ENCODE data around the gene ESRRA.
"Not testable (repeated sequence)": the region's sequence is repeated elsewhere in the genome, so short reads cannot be mapped to it uniquely, and the experiment has no call there.

The ESRRA gene

DNA sequence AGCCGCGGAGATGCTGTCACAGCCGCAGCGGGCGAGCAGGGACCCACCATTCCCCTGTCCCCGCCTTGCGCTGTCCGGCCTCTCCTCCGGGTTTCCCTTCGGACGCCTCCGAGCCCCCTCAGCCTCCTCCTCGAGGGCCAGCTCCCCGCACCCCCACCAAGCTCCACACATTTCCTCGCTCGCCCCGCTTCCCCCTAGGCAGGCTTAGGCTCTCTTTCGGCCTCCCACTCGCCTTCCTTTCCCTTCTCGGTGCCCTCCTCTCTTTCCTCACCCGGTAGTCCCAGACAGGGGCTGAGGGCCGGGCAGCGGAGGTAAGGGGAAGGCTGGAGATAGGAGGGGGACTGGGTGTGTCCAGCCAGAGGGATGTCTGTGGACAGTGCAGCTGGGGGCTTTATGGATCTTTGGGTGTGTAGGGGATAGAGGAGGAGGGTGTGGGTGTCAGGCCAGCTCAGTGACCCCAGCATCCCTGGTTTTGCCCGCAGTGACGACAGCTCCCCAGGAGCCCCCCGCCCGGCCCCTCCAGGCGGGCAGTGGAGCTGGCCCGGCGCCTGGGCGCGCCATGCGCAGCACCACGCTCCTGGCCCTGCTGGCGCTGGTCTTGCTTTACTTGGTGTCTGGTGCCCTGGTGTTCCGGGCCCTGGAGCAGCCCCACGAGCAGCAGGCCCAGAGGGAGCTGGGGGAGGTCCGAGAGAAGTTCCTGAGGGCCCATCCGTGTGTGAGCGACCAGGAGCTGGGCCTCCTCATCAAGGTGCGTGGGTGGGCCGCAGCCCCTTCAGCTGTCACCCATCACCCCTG, 12.7 kb upstream of the ESRRA start:
- DNase-seq: no peak

GRCh38 chr11:64294774-64295173, 10.6 kb upstream of the ESRRA start:
- no peak for DNase-seq

DNA sequence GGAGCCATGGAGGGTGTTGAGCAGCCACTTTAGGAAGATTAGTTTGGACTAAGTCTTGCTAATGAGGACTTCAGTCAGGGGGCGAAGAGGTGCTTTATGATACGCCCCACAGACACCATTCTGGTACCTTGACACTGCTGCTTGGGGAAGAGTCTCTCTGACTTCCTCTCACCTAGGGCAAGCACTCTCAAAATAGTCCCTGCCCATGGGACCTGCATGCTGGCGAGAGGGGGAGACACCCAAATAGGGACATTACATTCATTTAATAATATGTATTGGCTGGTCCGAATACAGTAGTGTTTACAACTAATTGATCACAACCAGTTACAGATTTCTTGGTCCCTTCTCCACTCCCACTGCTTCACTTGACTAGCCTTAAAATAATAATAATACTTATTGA, 9.6 kb upstream of the ESRRA start:
- DNase-seq: no peak

DNA sequence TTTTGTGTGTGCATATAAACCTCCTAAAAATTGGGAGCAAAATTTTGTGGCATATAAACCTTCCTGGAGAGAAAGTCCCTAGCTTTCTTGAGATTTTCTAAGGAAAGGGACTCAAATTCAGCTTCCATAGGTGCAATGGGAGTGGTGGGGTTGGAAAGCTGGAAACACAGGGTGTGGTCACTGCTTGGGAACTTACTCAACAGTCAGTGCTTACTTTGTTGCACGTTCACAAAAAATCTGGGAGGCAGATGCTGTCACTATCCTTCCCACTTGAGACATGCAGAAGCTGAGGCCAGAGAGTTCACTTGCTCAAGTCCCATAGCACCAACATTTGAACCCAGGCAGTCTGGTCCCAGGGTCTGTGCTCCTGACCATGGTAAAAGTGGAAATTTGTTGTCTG, 9.1 kb upstream of the ESRRA start:
- no peak for DNase-seq

DNA sequence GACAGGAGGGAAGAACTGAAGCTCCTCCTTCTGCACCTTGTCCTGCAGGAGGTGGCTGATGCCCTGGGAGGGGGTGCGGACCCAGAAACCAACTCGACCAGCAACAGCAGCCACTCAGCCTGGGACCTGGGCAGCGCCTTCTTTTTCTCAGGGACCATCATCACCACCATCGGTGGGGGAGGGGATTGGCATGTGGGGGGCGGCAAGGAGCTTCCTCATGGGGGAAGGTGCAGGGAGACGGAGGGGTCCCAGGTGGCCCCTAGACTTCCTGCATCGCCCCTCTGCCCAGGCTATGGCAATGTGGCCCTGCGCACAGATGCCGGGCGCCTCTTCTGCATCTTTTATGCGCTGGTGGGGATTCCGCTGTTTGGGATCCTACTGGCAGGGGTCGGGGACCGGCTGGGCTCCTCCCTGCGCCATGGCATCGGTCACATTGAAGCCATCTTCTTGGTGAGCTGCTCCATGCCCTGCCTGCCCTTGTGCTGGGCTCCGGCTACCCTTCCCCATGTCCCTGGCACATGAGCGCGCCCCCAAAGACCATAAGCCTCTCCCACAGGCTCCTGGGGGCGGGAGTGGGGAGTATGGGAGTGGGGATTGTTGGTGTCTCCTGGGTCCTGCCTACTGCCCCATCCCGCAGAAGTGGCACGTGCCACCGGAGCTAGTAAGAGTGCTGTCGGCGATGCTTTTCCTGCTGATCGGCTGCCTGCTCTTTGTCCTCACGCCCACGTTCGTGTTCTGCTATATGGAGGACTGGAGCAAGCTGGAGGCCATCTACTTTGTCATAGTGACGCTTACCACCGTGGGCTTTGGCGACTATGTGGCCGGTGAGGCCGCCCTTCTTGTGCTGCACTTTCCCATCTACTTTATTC, 8.3 kb upstream of the ESRRA start:
- no peak for DNase-seq

DNA sequence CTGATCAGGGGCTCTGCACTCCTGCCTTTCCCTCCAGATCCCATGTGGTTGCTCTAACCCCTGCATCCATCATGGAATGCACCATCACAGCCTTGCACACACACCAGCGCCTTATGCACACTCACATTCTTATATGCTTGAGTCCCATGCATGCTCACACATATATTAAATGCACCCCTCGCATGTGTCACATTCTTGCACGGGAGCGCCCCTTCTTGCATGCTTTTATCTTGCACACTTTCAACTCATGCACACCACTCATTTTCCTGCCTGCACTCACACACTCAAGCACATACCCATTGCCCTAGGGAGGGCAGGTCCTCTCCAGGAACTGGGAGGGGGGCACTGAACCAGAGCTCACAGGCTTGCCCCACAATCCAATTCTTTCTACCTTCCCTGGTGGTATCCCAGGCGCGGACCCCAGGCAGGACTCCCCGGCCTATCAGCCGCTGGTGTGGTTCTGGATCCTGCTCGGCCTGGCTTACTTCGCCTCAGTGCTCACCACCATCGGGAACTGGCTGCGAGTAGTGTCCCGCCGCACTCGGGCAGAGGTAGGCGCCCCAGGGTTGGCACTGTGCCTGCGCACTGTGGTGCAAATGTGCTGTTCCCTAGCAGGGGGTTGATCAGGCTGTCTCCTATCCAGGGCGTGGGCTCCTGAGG, 7.5 kb upstream of the ESRRA start:
- no peak for DNase-seq

DNA sequence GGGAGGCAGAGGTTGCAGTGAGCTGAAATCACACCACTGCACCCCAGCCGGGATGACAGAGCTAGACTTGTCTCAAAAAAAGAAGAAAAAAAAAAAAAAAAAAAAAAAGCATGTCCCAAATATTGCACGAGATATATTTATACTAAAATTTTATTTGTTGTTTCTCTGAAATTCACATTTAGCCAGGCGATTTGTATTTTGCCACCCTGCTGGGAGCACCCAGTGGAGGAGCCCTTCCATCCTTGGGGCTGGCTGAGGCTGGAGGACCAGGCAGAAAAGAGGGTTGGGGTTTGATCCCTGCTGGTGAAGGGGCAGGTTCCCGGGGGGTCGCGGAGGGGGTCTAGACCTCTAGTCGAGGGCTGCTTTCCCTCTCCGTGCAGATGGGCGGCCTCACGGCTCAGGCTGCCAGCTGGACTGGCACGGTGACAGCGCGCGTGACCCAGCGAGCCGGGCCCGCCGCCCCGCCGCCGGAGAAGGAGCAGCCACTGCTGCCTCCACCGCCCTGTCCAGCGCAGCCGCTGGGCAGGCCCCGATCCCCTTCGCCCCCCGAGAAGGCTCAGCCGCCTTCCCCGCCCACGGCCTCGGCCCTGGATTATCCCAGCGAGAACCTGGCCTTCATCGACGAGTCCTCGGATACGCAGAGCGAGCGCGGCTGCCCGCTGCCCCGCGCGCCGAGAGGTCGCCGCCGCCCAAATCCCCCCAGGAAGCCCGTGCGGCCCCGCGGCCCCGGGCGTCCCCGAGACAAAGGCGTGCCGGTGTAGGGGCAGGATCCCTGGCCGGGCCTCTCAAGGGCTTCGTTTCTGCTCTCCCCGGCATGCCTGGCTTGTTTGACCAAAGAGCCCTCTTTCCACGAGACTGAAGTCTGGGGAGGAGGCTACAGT, 6.1 kb upstream of the ESRRA start:
- DNase-seq: no peak

DNA sequence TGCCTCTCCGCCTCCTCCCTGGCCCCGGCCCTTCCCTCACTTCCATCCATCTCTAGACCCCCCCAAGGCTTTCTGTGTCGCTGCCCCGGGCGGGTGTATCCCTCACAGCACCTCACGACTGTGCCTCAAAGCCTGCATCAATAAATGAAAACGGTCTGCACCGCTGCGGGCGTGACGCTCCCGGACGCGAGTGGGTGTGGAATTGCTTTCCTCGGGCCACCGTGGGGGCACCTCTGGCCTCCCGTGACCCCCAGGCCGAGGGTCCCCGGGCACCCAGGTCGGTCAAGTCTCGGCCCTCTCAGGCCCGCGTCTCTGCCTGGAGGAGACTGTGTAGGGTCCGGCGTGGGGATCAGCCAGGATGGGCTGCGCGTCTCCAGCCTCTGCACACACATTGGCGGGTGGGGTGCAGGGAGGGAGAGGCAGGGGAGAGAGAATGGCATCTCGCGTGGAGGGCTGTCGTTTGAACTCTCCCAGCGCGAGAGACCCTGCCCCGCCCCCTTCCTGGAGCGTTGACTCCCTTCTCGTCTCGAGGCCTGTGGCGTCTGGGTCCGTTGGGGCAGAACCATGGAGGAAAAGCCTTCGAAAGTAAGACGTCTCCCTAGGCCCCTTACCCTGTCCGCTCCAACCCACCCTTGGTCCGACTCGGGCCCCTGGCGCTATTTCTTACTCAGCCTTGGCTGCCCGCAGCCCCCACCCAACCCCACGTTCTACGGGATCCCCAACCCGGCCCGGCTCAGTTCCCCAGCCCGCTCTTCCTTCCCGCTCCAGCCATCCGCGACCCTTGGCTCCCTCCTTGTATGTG, 5.3 kb upstream of the ESRRA start, which contains the start of gene CATSPERZ:
Gene CATSPERZ (plus strand): TSS at position 512 of the 802 bp plus-strand sequence. CDS start 53 bp downstream, at position 565.
- DNase-seq: no peak

GRCh38 chr11:64303109-64304031, 2.0 kb upstream of the ESRRA start:
- no peak for DNase-seq

DNA sequence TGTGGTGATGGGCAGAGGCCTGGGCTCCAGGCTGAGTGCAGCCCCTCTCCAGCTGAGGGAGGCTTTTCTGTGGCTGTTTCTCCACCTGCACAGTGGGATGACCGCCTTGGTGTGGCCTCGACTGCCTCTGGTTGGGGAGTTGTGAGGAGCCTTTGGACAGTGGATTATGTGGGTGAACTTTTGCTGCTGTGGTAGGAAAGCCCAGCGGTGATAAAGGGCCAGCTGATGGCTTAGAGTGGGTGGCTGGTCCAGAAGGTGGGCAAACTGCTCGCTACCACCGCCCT, 1.4 kb upstream of the ESRRA start:
- DNase-seq: no peak

DNA sequence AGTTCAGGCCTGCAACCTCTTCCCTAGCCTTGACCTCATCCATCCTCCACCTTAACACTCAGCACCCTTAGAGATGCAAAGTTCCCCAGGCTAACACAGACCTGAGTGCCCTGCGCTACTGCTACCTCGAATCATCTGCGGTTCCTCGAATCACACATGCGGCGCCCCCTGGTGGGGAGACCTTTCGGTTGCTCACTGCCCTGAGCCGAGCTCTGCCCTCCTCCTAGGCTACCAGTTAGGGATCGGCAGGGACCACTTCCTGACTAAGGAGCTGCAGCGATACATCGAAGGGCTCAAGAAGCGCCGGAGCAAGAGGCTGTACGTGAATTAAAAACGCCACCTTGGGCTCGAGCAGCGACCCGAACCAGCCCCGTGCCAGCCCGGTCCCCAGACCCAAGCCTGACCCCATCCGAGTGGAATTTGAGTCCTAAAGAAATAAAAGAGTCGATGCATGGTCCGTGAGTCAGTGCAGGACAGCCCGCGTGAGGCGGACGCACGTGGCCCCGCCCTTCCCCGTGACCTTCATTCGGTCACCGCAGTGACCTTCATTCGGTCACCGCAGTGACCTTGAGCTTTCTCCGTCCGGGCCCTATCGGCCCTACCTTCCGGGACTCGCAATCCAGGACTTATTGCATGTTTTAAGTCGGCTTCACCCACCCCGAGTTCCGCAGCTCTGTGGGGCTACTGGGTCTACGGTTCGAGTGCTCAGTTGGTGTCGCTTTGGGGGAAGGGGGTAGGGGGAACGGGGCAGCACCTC, 830 bp upstream of the ESRRA start:
- DNase-seq: peak; percentile 77 to 89

GRCh38 chr11:64305691-64306562, 603 bp downstream of the ESRRA start:
- peak; percentile 55 to 61 for DNase-seq

- DNase-seq: no peak
These were observed 1.2 kb downstream of the ESRRA start for GRCh38 chr11:64306563-64306875.

DNA sequence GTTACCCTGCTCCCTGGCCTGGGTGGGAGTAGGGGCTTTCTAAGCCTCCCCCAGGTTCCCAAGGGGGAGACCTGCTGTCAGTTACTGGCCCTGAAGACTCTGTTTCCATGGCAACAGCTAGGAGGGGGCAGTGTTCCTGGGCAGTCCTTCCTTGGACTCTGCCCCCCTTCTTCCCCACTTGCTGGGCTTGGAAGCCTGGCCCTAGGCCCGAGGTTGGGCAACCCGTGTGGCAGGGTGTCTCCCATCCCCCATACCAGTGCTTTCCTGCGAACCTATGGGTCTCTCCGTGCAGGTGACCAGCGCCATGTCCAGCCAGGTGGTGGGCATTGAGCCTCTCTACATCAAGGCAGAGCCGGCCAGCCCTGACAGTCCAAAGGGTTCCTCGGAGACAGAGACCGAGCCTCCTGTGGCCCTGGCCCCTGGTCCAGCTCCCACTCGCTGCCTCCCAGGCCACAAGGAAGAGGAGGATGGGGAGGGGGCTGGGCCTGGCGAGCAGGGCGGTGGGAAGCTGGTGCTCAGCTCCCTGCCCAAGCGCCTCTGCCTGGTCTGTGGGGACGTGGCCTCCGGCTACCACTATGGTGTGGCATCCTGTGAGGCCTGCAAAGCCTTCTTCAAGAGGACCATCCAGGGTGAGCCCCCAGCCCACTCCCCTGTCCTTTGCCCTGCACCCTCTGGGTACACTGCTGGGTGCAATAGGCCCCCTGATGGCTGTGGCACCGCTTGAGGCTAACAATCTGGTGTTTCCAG, 1.7 kb downstream of the ESRRA start:
- no peak for DNase-seq

GRCh38 chr11:64307795-64308194, 2.5 kb downstream of the ESRRA start:
- not testable (repeated sequence) for DNase-seq

GRCh38 chr11:64312947-64313346, 7.6 kb downstream of the ESRRA start:
- no peak for DNase-seq

- peak in 1 of 2 experiments; percentile 30 for DNase-seq
These were observed 8.3 kb downstream of the ESRRA start for GRCh38 chr11:64313491-64314145.

Data from AML-193 (cell line).